ENCODE measurements around the gene ATRNL1. TPM values are rescaled to one million over a fixed set of nuclear protein-coding genes. Genes with fewer than 3 reads are reported as not detected.

ATRNL1 gene
- polyA plus RNA-seq, 1 experiment, result 0.20 TPM

- Histone ChIP-seq H3K9me3 (ENCODE audit: control insufficient read depth, insufficient read depth, low read length) (no peaks in the 10 kb centered on the region), H3K27me3 (ENCODE audit: control insufficient read depth, insufficient read depth, low read length) (peaks cover under 1% of the 10 kb centered on the region), H3K27ac (ENCODE audit: low read depth, low read length) (no peak overlapping the region), H3K4me3 (ENCODE audit: low read depth, low read length) (no peak overlapping the region)
- DNase-seq (ENCODE audit: low read depth, low spot score), result no peak
- POLR2A ChIA-PET, result no interaction called here
- no peak for TF ChIP-seq CTCF (IDR thresholded peaks at IDR 0.05; ENCODE audit: low read depth, low read length)
- CTCF ChIA-PET, result no interaction called here
These were observed 895.2 kb downstream of the ATRNL1 start for GRCh38 chr10:115988380-115988779.

GRCh38 chr10:115989621-115990020 is 896.5 kb downstream of the ATRNL1 start:
- peaks cover 7% of the 10 kb centered on the region for H3K27me3 ChIP-seq (ENCODE audit: control insufficient read depth, insufficient read depth, low read length)
- H3K4me3 ChIP-seq (ENCODE audit: low read depth, low read length), result no peak overlapping the region
- H3K27ac ChIP-seq (ENCODE audit: low read depth, low read length), result no peak overlapping the region
- no peak for TF ChIP-seq CTCF (IDR thresholded peaks at IDR 0.05; ENCODE audit: low read depth, low read length)
- ChIA-PET CTCF (no interaction called here), POLR2A (no interaction called here)
- DNase-seq (ENCODE audit: low read depth, low spot score), result no peak
- H3K9me3 ChIP-seq (ENCODE audit: control insufficient read depth, insufficient read depth, low read length), result no peaks in the 10 kb centered on the region

GRCh38 chr10:115992236-115992986 is 899.2 kb downstream of the ATRNL1 start:
- no peak for TF ChIP-seq CTCF (IDR thresholded peaks at IDR 0.05; ENCODE audit: low read depth, low read length)
- ChIA-PET CTCF (interaction anchor here (0.6 kb wide), 1 partner anchor 96 kb away, joined by 3 read pairs; no protein-coding TSS in a partner anchor), POLR2A (no interaction called here)
- Histone ChIP-seq H3K27me3 (ENCODE audit: control insufficient read depth, insufficient read depth, low read length) (peaks cover 7% of the 10 kb centered on the region), H3K9me3 (ENCODE audit: control insufficient read depth, insufficient read depth, low read length) (no peaks in the 10 kb centered on the region), H3K4me3 (ENCODE audit: low read depth, low read length) (no peak overlapping the region), H3K27ac (ENCODE audit: low read depth, low read length) (no peak overlapping the region)
- DNase-seq (ENCODE audit: low read depth, low spot score), result no peak

- Histone ChIP-seq H3K27ac (ENCODE audit: low read depth, low read length) (no peak overlapping the region), H3K9me3 (ENCODE audit: control insufficient read depth, insufficient read depth, low read length) (no peaks in the 10 kb centered on the region), H3K27me3 (ENCODE audit: control insufficient read depth, insufficient read depth, low read length) (peaks cover 11% of the 10 kb centered on the region), H3K4me3 (ENCODE audit: low read depth, low read length) (no peak overlapping the region)
- no peak for DNase-seq (ENCODE audit: low read depth, low spot score)
- ChIA-PET CTCF (interaction anchor here (0.6 kb wide), 1 partner anchor 391 kb away, joined by 3 read pairs; no protein-coding TSS in a partner anchor), POLR2A (no interaction called here)
- no peak for TF ChIP-seq CTCF (IDR thresholded peaks at IDR 0.05; ENCODE audit: low read depth, low read length)
These were observed 902.9 kb downstream of the ATRNL1 start for GRCh38 chr10:115996031-115996430.

GRCh38 chr10:115998301-115998700 is 905.1 kb downstream of the ATRNL1 start:
- Histone ChIP-seq H3K9me3 (ENCODE audit: control insufficient read depth, insufficient read depth, low read length) (no peaks in the 10 kb centered on the region), H3K4me3 (ENCODE audit: low read depth, low read length) (no peak overlapping the region), H3K27me3 (ENCODE audit: control insufficient read depth, insufficient read depth, low read length) (peaks cover 14% of the 10 kb centered on the region), H3K27ac (ENCODE audit: low read depth, low read length) (no peak overlapping the region)
- CTCF ChIA-PET, result no interaction called here
- POLR2A ChIA-PET, result no interaction called here
- DNase-seq (ENCODE audit: low read depth, low spot score), result no peak
- no peak for TF ChIP-seq CTCF (IDR thresholded peaks at IDR 0.05; ENCODE audit: low read depth, low read length)

Other genes starting within 250 kb of the ATRNL1 start
- 13.7 and 21.0 TPM in 2 replicates for gene TRUB1, start 155.2 kb upstream of the ATRNL1 start, polyA plus RNA-seq (2011; rRNA removed)

All from AG04450 (cell line).